PC-3 (cell line): ENCODE measurements around the gene RALGPS1.

Experiments
- CTCF ChIP-seq: fragments of 300-600 bp; sonication (generic); conservative IDR thresholded peaks from 2 replicates; pipeline ENCODE4 v1.5.1; 2017; ENCODE audit warnings: antibody characterized with exemption, low read depth, mild to moderate bottlenecking, low read length
- EZH2 ChIP-seq: fragments of 300-600 bp; sonication (generic); IDR thresholded peaks from one replicate; pipeline ENCODE4 v1.6.1; 2017; ENCODE audit warnings: antibody characterized with exemption, mild to moderate bottlenecking, low read length; ENCODE audit not compliant: unreplicated experiment
- EZH2phosphoT487 ChIP-seq: fragments of 300-600 bp; sonication (generic); IDR thresholded peaks from 2 replicates; pipeline ENCODE4 v1.6.1; 2018; ENCODE audit warnings: mild to moderate bottlenecking, antibody characterized with exemption, low read length, borderline replicate concordance

GRCh38 chr9:127163409-127163808 is 248.8 kb downstream of the RALGPS1 start:
- TF ChIP-seq CTCF = no peak
- no peak for TF ChIP-seq EZH2
- TF ChIP-seq EZH2phosphoT487 = no peak
